Sigmoid colon (tissue), 7 donors: ENCODE data around the gene SNX14. TPM values are rescaled to one million over a fixed set of nuclear protein-coding genes. Genes with fewer than 3 reads are reported as not detected.

Experiments
- DNase-seq: peaks from one replicate; pipeline ENCODE4 v3.0.0-alpha.2; 2019
- H3K27ac ChIP-seq, 4 donors: fragments of 200-600 bp; sonication (generic); one replicate each; pipeline ENCODE4 v1.5.1; 2016 to 2019; ENCODE audit warnings: mild to moderate bottlenecking in 1 of 4
- H3K27me3 ChIP-seq, 3 donors: fragments of 200-600 bp; sonication (generic); one replicate each; pipeline ENCODE4 v1.5.1; 2019; ENCODE audit warnings: mild to moderate bottlenecking in 1 of 3
- H3K36me3 ChIP-seq, 4 donors: fragments of 200-600 bp; sonication (generic); one replicate each; pipeline ENCODE4 v1.5.1; 2016 to 2019
- H3K4me1 ChIP-seq, 4 donors: fragments of 200-600 bp; sonication (generic); one replicate each; pipeline ENCODE4 v1.5.1; 2017 to 2019
- H3K4me3 ChIP-seq, 4 donors: fragments of 200-600 bp; sonication (generic); one replicate each; pipeline ENCODE4 v1.5.1; 2017 to 2019; ENCODE audit warnings: mild to moderate bottlenecking in 2 of 4, moderate library complexity in 1 of 4
- H3K9me3 ChIP-seq, 4 donors: fragments of 200-600 bp in 3 of 4; sonication (generic) in 3 of 4; one replicate each; pipeline versions ENCODE4 v1.5.1 to v1.6.1; 2013 to 2019
- CTCF ChIP-seq, 4 experiments: fragments of 450-650 bp in 3 of 4; fragments of 200-600 bp in 1 of 4; IDR thresholded peaks; one replicate each; pipeline ENCODE4 v1.5.1; 2016 to 2019; ENCODE audit warnings: antibody characterized with exemption in 4 of 4, mild to moderate bottlenecking in 3 of 4, moderate library complexity in 2 of 4
- EP300 ChIP-seq, 4 donors: sonication (generic); formaldehyde crosslinking; IDR thresholded peaks; one replicate each; pipeline ENCODE4 v1.6.1; 2017; ENCODE audit warnings: antibody characterized with exemption in 4 of 4
- POLR2A ChIP-seq, 2 donors: fragments of 450-650 bp; IDR thresholded peaks; one replicate each; pipeline ENCODE4 v1.6.1; 2016; ENCODE audit warnings: antibody characterized with exemption in 2 of 2, mild to moderate bottlenecking in 2 of 2, moderate library complexity in 2 of 2
- POLR2AphosphoS5 ChIP-seq, 4 donors: sonication (generic); formaldehyde crosslinking; IDR thresholded peaks; one replicate each; pipeline ENCODE4 v1.6.1; 2017; ENCODE audit warnings: antibody characterized with exemption in 4 of 4
- WGBS, 2 donors: extraction: QIAGEN DNeasy Blood & Tissue Kit; methylation state at CpG; one replicate each; pipeline ENCODE4 v1.1.7; 2013; 5-methylcytosine and 5-hydroxymethylcytosine counted together
- intact Hi-C: fragments of 100-400 bp; cut with DNase I; formaldehyde crosslinking; loops from one replicate; pipeline ENCODE4 v1.15.1; 2023
- polyA plus RNA-seq, 3 donors: library from polyadenylated mRNA; stranded (reverse); fragments of 200-250 nt; gene quantifications; one replicate each; pipeline ENCODE4 v1.2.3, GENCODE V29; 2013
- total RNA-seq, 4 donors: library from RNA; depleted of rRNA; stranded (reverse); fragments of >200 nt; gene quantifications; one replicate each; pipeline ENCODE4 v1.1.0, GENCODE V29; 2016
- donor health status: healthy with polysubstance abuse.
- donor health status: Bipolar disorder and iron deficiency.
- donor health status: healthy.

Gene SNX14
- total and polyA plus RNA-seq, 7 donors, result 12.9 to 94.2 (median 61.1) TPM

GRCh38 chr6:85580118-85580877, 13.4 kb downstream of the SNX14 start:
- DNase-seq, result no peak
- no peaks in the 10 kb centered on the region for H3K27me3 ChIP-seq
- H3K4me1 ChIP-seq, result peaks cover 0 to 23% (median 4%) of the 10 kb centered on the region in 4 donors
- no peak for TF ChIP-seq POLR2A (IDR thresholded peaks at IDR 0.05)
- TF ChIP-seq CTCF (IDR thresholded peaks at IDR 0.05), result no peak
- TF ChIP-seq EP300 (IDR thresholded peaks at IDR 0.05), result no peak
- TF ChIP-seq POLR2AphosphoS5 (IDR thresholded peaks at IDR 0.05), result no peak
- intact Hi-C loops, result no loop called here
- no peak overlapping the region for H3K4me3 ChIP-seq
- H3K27ac ChIP-seq, result no peak overlapping the region
- no peaks in the 10 kb centered on the region for H3K9me3 ChIP-seq
- no peaks in the 10 kb centered on the region for H3K36me3 ChIP-seq
- 63 to 88% methylated on average over 5 of the region's 5 CpGs for WGBS, 2 donors

DNA sequence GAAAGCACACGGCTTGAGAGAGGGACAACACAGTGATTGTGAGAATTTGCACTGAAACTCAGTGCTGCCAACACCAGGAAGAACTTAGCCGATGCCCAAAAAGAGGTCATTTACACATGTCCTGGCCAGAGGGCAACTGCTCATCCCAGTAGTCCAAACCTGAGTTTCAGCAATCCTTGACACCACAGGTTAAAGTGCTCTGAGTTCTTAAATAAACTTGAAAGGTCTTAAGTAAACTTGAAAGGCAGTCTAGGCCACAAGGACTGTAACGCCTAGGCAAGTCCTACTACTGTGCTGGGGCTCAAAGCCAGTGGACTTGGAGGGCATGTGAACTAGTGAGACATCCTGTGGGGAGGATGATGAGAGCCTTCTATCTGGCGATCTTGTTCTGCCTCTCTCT, 14.1 kb downstream of the SNX14 start:
- TF ChIP-seq CTCF (IDR thresholded peaks at IDR 0.05), result no peak
- no peak for TF ChIP-seq EP300 (IDR thresholded peaks at IDR 0.05)
- TF ChIP-seq POLR2AphosphoS5 (IDR thresholded peaks at IDR 0.05), result no peak
- Histone ChIP-seq H3K36me3 (no peaks in the 10 kb centered on the region), H3K27ac (no peak overlapping the region), H3K27me3 (no peaks in the 10 kb centered on the region), H3K4me1 (peaks cover 0 to 23% (median 6%) of the 10 kb centered on the region in 4 donors), H3K4me3 (no peak overlapping the region), H3K9me3 (no peaks in the 10 kb centered on the region)
- DNase-seq, result no peak
- WGBS, 2 donors, result 81 to 88% methylated on average over 4 of the region's 4 CpGs
- intact Hi-C loops, result no loop called here

DNA sequence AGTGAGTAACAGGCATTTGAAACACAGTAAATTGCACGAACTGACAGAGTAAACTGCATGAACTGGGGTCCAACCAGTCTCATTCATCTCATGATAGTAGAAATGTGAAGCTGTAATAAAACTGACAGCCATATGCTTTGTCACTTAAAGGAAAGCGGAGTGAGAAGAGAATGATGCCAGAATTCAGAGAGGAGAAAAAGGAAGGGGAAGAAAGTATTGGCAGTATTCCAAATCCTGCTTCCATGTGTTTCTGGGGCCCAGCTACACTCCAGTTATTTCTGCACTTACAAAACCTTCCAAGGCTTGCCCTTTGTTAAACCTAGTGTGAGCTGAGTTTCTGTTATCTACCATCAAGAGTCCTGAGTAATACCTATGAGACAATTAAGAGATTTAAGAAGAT, 17.2 kb downstream of the SNX14 start:
- no peak for TF ChIP-seq POLR2A (IDR thresholded peaks at IDR 0.05)
- no peak for TF ChIP-seq CTCF (IDR thresholded peaks at IDR 0.05)
- no peak for TF ChIP-seq EP300 (IDR thresholded peaks at IDR 0.05)
- TF ChIP-seq POLR2AphosphoS5 (IDR thresholded peaks at IDR 0.05), result no peak
- 79 to 82% methylated on average over 2 of the region's 2 CpGs for WGBS, 2 donors
- intact Hi-C loops, result no loop called here
- no peaks in the 10 kb centered on the region for H3K27me3 ChIP-seq
- no peak overlapping the region for H3K4me3 ChIP-seq
- no peaks in the 10 kb centered on the region for H3K9me3 ChIP-seq
- H3K4me1 ChIP-seq, result peaks cover 0 to 23% (median 6%) of the 10 kb centered on the region in 4 donors
- no peak for DNase-seq
- H3K36me3 ChIP-seq, result peaks cover 0 to 4% (median 2%) of the 10 kb centered on the region in 4 donors
- no peak overlapping the region for H3K27ac ChIP-seq

DNA sequence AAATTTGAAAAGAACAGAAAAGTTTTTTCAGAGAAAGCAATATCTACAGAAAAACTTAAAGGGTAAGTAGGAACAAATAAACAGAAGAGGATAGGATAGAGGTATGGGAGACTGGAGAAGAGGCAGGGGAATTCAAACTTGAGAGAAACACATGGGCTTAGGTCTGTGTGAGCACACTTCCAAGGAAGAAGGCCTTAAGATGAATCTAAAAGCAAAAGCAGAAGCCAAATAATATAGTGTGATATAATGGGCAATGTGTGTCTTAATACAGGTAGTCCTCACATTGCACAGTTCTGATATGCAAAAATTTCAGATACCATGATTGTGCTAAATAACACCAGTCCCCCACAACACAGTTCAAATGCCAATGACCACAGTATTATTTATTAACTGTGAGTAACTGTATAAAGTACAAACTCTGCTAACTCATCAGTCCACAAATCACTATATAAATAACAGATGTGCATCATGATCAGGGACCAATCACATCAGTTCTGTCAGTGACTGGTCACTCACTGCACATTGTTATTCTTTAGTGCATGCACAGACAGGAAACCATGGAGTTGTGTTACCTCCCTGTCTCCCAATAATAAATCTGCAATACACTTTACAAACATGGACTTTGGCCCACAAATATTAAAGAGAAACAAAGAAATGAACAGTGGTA, 18.6 kb downstream of the SNX14 start:
- TF ChIP-seq POLR2A (IDR thresholded peaks at IDR 0.05) (no peak), POLR2AphosphoS5 (IDR thresholded peaks at IDR 0.05) (no peak), CTCF (IDR thresholded peaks at IDR 0.05) (no peak), EP300 (IDR thresholded peaks at IDR 0.05) (no peak)
- Histone ChIP-seq H3K4me1 (peaks cover 0 to 17% (median 4%) of the 10 kb centered on the region in 4 donors), H3K27me3 (no peaks in the 10 kb centered on the region), H3K9me3 (no peaks in the 10 kb centered on the region), H3K36me3 (peaks cover 0 to 17% (median 4%) of the 10 kb centered on the region in 4 donors), H3K27ac (no peak overlapping the region), H3K4me3 (no peak overlapping the region)
- DNase-seq, result no peak
- intact Hi-C loops, result no loop called here
